ENCODE data around the gene SLC2A4RG.

Gene SLC2A4RG

DNA sequence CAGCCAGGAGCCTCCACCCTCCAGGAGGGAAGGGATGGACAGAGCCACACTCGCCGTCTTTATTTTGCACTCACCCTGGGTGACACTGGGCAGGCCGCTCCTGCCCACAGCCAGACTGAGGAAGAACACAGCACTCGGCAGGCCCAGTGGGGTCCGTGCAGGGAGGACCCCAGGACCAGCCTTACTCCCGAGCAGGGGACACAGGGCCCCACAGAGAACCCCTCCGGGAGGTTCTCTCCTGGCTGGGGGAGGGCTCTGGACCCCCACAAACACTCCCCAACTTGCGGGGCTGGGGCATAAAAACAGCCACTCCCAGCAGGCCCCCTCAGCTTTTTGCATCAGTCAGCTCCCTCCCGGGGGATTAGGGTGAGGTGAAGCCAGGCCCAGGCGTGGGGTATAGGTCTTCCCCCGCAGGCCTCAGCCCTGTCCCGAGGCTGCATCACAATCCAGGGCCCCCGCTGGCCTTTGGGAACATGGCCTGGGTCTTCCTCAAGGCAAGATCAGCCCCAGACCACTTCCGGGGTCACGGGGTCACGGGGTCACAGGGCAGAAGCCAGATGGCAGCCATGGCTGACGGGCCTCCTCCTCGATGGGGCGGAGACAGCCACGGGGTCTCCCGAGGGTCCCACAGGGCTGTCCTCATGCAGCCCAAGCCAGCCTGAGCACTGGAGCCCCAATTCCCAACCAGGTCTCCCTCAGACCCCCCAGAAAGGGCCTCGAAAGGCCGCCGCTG, 39.9 kb upstream of the SLC2A4RG start:
- peak in 1 of 2 experiments; percentile 31 for DNase-seq

GRCh38 chr20:63700199-63701050, 39.2 kb upstream of the SLC2A4RG start:
- peak in 1 of 2 experiments; percentile 25 for DNase-seq

- peak in 1 of 2 experiments; percentile 23 for DNase-seq
Observed at GRCh38 chr20:63701051-63701328, 38.6 kb upstream of the SLC2A4RG start.

DNA sequence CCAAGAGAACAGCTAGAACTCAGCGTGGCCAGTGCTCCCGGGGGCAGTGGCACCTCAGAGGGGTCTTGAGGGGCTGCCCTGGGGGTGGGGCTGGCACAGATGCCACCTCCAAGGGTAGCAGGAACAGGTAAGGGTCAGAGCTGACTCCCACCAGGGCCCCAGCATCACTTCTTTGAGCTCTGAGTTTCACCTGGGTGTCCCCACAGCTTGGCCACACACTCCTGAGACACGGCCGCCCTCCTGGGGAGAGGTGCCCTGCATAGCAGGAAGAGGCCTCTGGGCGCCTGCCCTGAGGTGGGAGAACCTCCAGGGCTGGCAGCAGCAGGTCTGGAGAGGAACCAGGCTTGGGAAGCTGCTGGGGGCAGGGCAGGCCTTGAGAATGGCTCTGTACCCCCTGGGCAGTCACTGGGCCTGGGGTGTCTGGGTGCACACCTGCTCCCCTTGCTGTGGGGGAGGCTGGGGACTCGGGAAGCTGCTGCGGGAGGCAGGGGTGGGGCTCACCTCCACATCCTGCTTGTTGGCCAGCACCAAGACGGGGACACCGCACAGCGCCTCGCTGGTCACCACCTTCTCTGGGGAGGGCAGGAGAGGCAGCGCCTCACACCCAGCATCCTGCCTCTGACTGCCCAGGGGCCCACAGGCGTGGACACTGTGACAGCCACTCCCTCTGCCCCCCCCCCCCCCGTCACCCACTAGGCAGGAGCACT, 38.1 kb upstream of the SLC2A4RG start:
- no peak for DNase-seq

DNA sequence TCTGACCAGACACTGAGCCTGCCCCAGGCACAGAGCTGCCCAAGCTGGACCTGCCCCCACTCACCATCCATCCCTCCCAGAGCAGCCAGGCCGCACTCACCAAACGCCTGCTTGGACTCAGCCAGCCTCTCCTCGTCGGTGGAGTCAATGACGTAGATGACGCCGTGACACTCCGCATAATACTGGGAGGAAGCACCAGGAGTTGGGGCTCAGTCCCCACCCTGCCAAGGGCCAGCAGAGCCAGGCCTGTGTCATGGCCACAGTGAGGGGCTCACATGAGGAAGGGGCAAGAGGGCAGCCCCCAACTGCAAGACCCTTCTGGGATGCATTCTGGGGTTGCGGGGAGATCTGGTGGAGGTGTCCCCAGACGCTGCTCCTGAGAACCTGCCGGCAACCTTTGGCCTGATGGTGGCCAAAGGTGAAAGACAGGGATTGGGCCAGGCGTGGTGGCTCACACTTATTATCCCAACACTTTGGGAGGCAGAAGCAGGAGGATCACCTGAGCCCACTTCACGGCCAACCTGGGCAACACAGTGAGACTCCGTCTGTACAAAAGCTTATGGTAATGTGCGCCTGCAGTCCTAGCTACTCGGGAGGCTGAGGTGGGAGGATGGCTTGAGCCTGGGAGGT, 37.4 kb upstream of the SLC2A4RG start:
- DNase-seq = no peak

DNA sequence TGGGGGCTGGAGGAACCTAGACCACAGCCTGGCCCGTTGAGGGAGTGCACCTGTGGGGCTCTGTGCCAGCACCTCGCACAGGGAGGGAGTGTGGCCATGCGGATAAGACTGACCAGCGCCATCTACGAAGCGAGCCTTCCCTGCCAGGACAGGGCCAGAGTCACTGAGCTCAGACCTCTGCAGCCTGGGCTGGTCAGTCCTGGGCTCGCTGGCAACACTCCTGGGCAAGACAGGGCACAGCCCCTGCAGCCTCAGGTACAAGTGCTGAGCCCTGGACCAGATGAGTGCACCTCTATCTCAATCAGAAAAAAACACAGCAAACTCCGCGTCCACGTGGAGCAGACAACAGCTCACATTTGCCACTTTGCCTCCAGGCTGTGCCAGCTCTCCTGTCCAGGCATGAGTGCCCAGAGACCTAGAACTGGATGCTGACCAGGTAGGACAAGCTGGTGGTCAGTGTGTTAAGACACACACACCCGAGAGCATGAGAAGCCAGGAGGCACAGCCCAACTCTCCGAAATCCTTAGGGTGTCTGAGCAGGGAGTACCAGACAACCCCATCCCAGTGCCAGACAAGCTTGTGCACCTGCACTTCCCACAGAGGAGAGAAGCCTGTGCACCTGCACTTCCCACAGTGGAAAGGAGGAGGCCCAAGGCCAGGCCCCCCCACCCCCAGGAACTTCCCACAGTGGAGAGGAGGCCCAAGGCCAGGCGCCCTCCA, 36.7 kb upstream of the SLC2A4RG start:
- DNase-seq = no peak

DNA sequence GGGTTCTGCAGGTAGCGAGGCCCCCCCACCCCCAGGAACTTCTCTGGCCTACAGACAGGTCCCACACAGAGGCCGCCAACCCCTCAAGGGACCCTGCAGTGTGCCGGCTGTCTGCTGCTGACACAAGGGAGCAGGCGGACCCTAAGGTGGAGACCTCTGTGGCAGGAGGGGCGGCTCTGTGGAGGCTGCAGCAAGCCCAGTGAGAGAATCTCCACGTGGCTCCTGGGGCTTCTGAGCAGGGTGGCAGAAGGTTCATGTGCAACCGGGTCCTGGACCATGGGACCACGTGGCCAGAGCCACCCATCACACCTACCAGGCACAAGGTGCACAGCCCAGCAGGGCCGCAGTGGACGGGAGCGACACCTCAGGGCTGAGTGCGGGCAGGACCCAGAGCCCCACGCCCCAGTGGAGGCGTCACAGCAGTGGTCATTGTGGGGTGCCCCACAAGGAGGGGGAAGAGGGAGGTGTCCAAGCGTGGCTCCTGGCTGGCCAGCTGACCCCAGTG, 36.1 kb upstream of the SLC2A4RG start:
- DNase-seq = no peak

DNA sequence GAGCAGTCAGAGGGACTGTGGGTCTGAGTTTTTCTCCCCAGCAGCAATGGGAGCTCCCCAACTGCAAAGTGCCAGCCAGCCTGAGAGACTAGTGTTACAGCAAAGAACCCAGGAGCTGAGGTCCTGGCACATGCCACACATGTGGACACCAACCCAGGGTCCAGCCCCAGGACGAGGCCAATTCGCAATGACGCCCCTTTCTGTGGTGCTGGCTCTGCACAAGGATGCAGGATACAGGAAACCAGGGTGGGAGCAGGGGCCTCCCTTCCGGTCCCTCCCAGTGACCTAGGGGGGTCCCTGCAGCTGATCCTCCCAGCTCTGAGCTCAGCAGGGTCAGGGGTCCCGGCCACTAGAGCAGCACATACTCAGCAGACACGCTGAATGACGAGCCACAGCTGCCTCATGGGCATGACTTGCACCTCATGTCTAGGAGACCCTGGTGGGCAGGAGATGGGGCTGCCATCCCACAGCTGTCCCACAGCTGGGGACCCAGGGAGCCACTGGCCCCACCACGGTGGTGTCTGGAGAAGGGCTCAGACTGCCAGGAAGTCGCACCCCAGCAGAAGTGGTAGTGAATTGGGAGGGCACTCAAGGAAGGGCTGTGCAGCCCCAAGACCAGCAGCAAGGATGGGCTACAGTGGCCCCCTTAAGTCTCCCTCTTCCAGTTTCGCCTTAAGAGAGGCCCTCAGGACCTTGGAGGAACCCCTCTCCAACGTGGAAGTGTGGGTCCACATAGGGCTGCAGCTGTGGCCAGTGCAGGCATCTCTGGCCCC, 35.4 kb upstream of the SLC2A4RG start:
- DNase-seq = no peak

DNA sequence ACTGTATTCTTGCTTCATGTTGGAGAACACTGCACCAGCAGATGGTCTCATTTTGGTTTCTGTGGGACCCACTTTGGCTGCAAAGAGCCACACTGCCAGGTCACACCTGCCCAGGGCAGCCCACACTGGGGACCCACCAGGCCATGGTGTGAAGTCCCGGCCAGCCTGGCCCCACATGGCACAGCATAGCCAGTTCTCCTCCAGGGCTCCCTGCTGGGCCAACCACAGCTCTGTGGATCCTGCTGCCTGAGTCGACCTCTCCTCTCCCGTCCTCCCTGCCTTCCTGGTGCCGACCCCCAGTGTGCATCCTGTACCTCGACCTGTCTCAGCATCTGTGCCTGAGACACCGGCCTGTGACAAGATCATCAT, 34.8 kb upstream of the SLC2A4RG start:
- no peak for DNase-seq

- DNase-seq = no peak
Observed at GRCh38 chr20:63705232-63706026, 34.1 kb upstream of the SLC2A4RG start.

DNA sequence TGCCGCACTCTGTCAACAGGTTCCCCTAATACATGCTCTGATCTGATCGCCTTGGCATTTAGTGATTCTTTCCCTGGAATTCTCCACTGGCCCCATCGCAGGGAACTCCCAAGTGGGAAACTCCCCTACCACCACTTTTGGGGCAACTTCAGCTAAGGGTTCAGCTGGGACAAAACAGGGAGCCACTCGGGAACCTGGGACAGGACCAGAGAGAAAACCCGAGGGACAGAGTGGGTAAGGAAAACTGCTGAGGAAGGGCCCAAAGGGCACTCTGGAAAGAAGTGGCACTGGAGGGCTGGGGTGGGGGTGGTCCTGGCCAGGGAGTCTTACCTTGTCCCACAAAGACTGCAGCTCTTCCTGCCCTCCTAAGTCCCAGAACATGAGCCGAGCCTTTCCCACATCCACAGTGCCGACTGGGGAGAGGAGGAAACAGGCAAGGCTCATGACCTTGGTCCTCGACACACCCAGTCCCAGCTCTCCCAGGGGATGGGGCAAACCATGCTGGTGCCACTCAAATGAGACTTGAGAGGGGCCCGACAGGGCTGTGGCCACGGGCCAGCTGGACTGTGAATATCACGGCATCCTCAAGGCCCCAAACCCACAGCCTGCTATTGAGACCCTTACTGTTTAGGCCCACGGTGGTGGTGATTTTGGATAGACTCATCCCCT, 33.4 kb upstream of the SLC2A4RG start:
- DNase-seq = no peak

DNA sequence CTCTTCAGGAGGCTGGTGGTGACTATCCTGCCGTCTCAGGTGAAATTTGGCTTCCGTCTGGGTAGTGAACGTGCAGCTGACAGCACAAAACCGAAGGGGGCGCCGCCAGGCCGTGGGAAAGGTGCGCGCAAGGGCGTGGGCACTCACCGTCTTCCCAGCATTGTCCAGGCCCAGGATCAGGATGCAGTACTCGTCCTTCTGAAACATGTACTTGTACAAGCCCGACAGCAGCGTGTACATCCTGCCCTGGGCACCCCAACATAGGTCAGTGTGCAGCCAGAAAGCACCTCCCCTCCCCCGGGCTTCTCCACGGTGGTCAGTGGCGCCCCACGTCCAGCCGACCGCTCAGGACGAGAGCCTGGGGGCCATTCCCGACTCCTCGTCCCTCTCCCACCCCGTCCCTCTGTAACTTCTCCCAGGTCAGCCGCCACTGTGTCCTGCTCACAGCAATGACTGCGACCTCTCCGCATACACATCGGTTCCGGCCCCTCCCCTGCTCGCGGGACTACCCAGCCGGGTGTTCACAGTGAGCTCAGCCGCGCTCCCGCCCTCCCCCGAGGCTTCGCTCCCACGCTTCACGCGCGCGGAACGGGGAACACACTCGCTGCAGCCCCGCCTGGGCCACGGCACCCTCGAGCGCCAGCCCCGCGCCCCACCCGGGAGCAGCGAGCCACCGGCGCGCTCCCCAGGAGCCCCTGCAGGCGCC, 32.6 kb upstream of the SLC2A4RG start:
- DNase-seq = peak; percentile 74 to 79

GRCh38 chr20:63707558-63708300, 31.8 kb upstream of the SLC2A4RG start, which contains the start of the genes ARFRP1 and ZGPAT:
Gene ARFRP1 (minus strand): TSS chr20:63707976. CDS start chr20:63707091, 885 bp downstream.
Gene ZGPAT (plus strand): TSS chr20:63708039. CDS start chr20:63708581, 542 bp downstream.
- peak; percentile 89 to 91 for DNase-seq

DNA sequence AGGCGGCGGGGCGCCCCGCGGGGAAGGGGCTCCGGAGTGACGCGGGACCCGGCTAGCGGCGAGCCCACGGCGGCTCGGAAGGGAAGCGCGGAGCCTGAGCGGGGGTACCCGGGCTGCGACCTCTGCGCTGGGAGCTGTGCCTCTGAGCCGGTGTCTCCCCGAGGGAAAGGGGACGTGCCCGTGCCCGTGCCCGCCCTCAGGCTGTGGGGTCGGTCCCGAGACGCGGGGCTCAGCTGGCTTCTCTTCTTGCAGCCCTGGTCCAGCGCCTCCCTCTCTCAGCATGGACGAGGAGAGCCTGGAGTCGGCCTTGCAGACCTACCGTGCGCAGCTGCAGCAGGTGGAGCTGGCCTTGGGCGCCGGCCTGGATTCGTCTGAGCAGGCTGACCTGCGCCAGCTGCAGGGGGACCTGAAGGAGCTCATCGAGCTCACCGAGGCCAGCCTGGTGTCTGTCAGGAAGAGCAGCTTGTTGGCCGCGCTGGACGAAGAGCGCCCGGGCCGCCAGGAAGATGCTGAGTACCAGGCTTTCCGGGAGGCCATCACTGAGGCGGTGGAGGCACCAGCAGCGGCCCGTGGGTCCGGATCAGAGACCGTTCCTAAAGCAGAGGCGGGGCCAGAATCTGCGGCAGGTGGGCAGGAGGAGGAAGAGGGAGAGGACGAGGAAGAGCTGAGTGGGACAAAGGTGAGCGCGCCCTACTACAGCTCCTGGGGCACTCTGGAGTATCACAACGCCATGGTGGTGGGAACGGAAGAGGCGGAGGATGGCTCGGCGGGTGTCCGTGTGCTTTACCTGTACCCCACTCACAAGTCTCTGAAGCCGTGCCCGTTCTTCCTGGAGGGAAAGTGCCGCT, 31.1 kb upstream of the SLC2A4RG start:
- DNase-seq = peak; percentile 37

- DNase-seq = no peak
Observed at GRCh38 chr20:63709149-63709527, 30.4 kb upstream of the SLC2A4RG start.

DNA sequence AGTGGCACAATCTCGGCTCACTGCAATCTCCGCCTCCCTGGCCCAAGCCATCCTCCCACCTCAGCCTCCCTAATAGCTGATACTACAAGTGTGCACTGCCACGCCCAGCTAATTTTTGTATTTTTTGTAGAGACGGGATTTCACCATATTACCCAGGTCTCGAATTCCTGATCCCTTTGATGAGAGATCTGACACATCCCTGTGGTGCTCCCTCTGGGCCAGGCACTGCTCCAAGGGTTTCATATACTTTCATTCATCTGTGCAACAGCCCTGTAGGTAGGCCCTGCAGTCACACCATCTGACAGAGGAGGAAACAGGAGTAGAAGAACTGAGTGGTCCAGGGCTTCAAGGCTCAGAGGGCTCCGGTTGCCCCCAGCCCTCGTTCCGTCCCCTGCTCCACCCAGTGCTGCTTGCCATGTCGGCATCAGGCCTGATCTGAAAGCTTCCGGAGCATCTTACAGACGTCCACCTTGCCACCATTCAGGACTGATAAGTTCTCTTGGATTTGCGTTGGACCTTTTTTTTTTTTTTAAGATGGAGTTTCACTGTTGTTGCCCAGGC, 28.4 kb upstream of the SLC2A4RG start:
- no peak for DNase-seq

GRCh38 chr20:63712191-63712590, 27.4 kb upstream of the SLC2A4RG start:
- no peak for DNase-seq

Data from activated T-cell treated with anti-CD3 and anti-CD28 coated beads, Interleukin-2, amount 50 U/mL, for 48 hours (primary cell).